ENCODE data around the gene DDX19B. TPM values are rescaled to one million over a fixed set of nuclear protein-coding genes. Genes with fewer than 3 reads are reported as not detected.
"Not testable (repeated sequence)": the region's sequence is repeated elsewhere in the genome, so short reads cannot be mapped to it uniquely, and the experiment has no call there.

DDX19B gene
- total and polyA plus RNA-seq, 12 donors = 22.1 to 55.7 (median 32.4) TPM

GRCh38 chr16:70331588-70332358, 32.8 kb downstream of the DDX19B start:
- Histone ChIP-seq H3K9me3 (replicated peaks in 1 of 3) (no peaks in the 10 kb centered on the region), H3K4me1 (replicated peaks in 1 of 2) (no peaks in the 10 kb centered on the region), H3K4me3 (no peak overlapping the region), H3K27me3 (no peaks in the 10 kb centered on the region), H3K27ac (no peak overlapping the region), H3K36me3 (replicated peaks in 1 of 2) (peaks cover 0 to 84% of the 10 kb centered on the region in 2 donors)
- no peak for DNase-seq
- 64 to 80% (median 68%) methylated on average over 9 of the region's 9 CpGs for WGBS, 4 donors
- intact Hi-C loops (cut with DNase I) = no loop called here
- TF ChIP-seq POLR2A (IDR thresholded peaks at IDR 0.05) (no peak), CTCF (IDR thresholded peaks at IDR 0.05) (peak; percentile 16 to 52 (median 39))

DNA sequence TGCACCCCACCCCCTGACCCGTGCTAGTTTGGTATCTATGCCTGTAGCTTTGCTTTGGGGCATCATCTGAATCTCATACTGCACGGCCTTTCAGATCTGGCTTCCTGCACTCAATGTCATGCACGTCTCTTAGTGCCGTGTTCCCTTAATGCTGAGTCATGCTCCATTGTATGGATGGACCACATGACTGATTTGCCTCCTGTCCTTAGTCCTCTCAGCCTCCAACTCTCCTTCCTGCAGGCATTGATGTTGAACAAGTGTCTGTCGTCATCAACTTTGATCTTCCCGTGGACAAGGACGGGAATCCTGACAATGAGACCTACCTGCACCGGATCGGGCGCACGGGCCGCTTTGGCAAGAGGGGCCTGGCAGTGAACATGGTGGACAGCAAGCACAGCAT, 33.7 kb downstream of the DDX19B start:
- H3K36me3 ChIP-seq (replicated peaks in 1 of 2) = peaks cover 0 to 80% of the 10 kb centered on the region in 2 donors
- intact Hi-C loops (cut with DNase I) = not testable (repeated sequence)

GRCh38 chr16:70337814-70338213, 38.8 kb downstream of the DDX19B start:
- Histone ChIP-seq H3K27me3 (no peaks in the 10 kb centered on the region), H3K4me3 (no peak overlapping the region), H3K36me3 (replicated peaks in 1 of 2) (peaks cover 0 to 32% of the 10 kb centered on the region in 2 donors), H3K27ac (no peak overlapping the region), H3K9me3 (replicated peaks in 1 of 3) (no peaks in the 10 kb centered on the region), H3K4me1 (replicated peaks in 1 of 2) (no peaks in the 10 kb centered on the region)
- DNase-seq = no peak
- intact Hi-C loops (cut with DNase I) = no loop called here
- no peak for TF ChIP-seq POLR2A (IDR thresholded peaks at IDR 0.05)
- TF ChIP-seq CTCF (IDR thresholded peaks at IDR 0.05) = no peak
- 97 to 100% (median 98%) methylated on average over 5 of the region's 5 CpGs for WGBS, 4 donors

More for the DNA sequence above, 33.7 kb downstream of the DDX19B start:
- DNase-seq; H3K9me3 ChIP-seq (replicated peaks in 1 of 3); H3K4me3 ChIP-seq; H3K4me1 ChIP-seq (replicated peaks in 1 of 2); H3K27me3 ChIP-seq; H3K27ac ChIP-seq: not testable (repeated sequence)
- 65 to 75% (median 69%) methylated on average over 5 to 7 of the region's 12 CpGs for WGBS, 4 donors

DNA sequence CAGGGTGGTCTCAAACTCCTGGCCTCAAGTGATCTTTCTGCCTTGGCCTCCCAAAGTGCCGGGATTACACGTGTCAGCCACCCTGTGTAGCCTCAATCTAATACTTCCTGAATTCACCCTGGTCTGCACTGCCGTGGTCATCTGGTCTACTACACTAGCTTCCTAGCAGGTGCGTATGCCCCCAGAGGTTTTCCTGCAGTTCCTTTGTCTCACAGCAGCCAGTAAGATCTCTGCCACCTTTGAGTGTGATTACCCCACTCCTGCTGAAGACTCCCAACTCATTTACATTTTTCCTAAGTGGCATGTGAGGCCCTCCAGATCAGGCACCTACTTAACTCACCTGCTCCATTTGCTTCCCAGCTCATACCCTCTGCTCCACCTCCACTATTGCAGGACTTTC, 42.6 kb downstream of the DDX19B start:
- Histone ChIP-seq H3K27me3 (no peaks in the 10 kb centered on the region), H3K4me3 (no peak overlapping the region), H3K27ac (no peak overlapping the region), H3K36me3 (replicated peaks in 1 of 2) (peaks cover 0 to 1% of the 10 kb centered on the region in 2 donors), H3K9me3 (replicated peaks in 1 of 3) (no peaks in the 10 kb centered on the region), H3K4me1 (replicated peaks in 1 of 2) (peaks cover 5 to 11% of the 10 kb centered on the region in 2 donors)
- DNase-seq = no peak
- TF ChIP-seq CTCF (IDR thresholded peaks at IDR 0.05) (no peak), POLR2A (IDR thresholded peaks at IDR 0.05) (no peak)
- intact Hi-C loops (cut with DNase I) = loop anchor here in 1 of 2 donors (10.0 kb wide), 1 partner anchor 47 kb away; the partner anchor contains the start of gene DDX19B
- 73 to 90% (median 80%) methylated on average over 3 to 4 of the region's 4 CpGs for WGBS, 4 donors

Data from adrenal gland (tissue), 12 donors.